Cardiac fibroblast (primary cell): ENCODE measurements around the gene RFWD3.

Experiments used
- DNase-seq, 2 donors: peaks; one replicate each; pipeline versions ENCODE4 v3.0.0 to v3.0.0-alpha.2; 2010; ENCODE audit warnings: low read depth in 2 of 2
- H3K4me3 ChIP-seq, 2 donors: replicated peaks in 1 of 2; 1 replicate in 1 of 2; 2 replicates in 1 of 2; pipeline ENCODE4 v1.5.1; 2011; ENCODE audit warnings: low read depth in 2 of 2, low read length in 2 of 2, mild to moderate bottlenecking in 2 of 2, moderate library complexity in 1 of 2
- TF ChIP-seq, protein P1 (sequence below): IDR thresholded peaks from one replicate; pipeline ENCODE4 v1.5.1; 2011; ENCODE audit warnings: low read depth, mild to moderate bottlenecking, low read length, inconsistent platforms

Gene RFWD3

GRCh38 chr16:74623214-74623838 lies 43.4 kb downstream of the RFWD3 start:
- TF ChIP-seq, protein P1, sequence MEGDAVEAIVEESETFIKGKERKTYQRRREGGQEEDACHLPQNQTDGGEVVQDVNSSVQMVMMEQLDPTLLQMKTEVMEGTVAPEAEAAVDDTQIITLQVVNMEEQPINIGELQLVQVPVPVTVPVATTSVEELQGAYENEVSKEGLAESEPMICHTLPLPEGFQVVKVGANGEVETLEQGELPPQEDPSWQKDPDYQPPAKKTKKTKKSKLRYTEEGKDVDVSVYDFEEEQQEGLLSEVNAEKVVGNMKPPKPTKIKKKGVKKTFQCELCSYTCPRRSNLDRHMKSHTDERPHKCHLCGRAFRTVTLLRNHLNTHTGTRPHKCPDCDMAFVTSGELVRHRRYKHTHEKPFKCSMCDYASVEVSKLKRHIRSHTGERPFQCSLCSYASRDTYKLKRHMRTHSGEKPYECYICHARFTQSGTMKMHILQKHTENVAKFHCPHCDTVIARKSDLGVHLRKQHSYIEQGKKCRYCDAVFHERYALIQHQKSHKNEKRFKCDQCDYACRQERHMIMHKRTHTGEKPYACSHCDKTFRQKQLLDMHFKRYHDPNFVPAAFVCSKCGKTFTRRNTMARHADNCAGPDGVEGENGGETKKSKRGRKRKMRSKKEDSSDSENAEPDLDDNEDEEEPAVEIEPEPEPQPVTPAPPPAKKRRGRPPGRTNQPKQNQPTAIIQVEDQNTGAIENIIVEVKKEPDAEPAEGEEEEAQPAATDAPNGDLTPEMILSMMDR, result peak; percentile 52
- DNase-seq, result peak; percentile 68 to 76

GRCh38 chr16:74622005-74622404 lies 44.7 kb downstream of the RFWD3 start:
- TF ChIP-seq, protein P1, result no peak
- no peak overlapping the region for H3K4me3 ChIP-seq
- DNase-seq, result no peak

More at GRCh38 chr16:74623214-74623838, 43.4 kb downstream of the RFWD3 start:
- H3K4me3 ChIP-seq, result no peak overlapping the region

GRCh38 chr16:74617206-74617788 lies 49.4 kb downstream of the RFWD3 start:
- DNase-seq, result no peak
- TF ChIP-seq, protein P1, result no peak
- no peak overlapping the region for H3K4me3 ChIP-seq

GRCh38 chr16:74611721-74612120 lies 55.0 kb downstream of the RFWD3 start:
- TF ChIP-seq, protein P1, result no peak
- DNase-seq, result peak in 1 of 2 donors; percentile 24
- no peak overlapping the region for H3K4me3 ChIP-seq

DNA sequence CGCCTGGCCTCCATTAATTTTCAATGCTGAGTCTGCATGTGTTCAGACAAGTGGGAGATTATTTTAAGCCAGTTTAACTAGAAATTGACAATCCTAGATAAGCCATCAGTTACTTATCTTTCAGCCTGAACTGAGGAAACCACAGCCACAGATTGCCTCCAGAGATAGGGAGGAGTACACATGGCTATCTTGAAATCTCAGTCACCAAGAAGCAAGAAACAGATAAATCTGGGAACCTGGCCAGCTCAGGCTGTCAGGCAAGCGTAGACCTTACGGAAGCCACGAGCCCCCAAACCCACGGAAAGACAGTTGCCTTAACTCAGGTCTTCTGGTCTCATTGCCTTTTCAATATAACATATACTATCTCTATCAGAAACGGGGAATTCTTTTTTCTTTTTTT lies 57.7 kb downstream of the RFWD3 start:
- no peak for DNase-seq
- H3K4me3 ChIP-seq, result no peak overlapping the region
- TF ChIP-seq, protein P1, result no peak

- TF ChIP-seq, protein P1, result no peak
- no peak overlapping the region for H3K4me3 ChIP-seq
- DNase-seq, result no peak
Observed at GRCh38 chr16:74608381-74608780, 58.3 kb downstream of the RFWD3 start.

DNA sequence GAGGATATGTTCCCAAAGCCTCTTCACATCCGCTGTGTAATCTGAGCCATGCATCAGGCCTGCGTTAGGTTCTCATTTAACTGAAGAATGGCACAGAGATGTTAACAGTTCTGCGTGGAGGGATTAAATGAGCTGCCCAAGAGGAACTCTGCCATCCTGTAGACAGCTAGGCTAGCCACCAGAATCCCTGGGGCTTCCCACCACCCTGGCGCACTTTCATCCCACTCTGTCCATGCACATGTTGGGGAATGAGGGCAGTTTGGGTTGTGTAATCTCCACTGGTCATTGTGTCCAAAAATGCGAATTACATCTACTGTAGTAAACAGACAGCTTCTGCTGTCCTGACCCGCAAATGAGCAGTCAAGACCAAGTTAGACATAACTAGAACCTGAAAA lies 58.7 kb downstream of the RFWD3 start:
- H3K4me3 ChIP-seq, result no peak overlapping the region
- TF ChIP-seq, protein P1, result no peak
- DNase-seq, result no peak
